BLaER1 (cell line): Measurements from ENCODE around the gene CORO6.
A peak's percentile ranks its signal among the peaks of the same experiment; 100 is the strongest.

ENCODE experiments used
- H3K27ac ChIP-seq: shearing (Covaris generic); formaldehyde crosslinking; 2 replicates; pipeline ENCODE4 v1.8.1; 2022
- H3K27me3 ChIP-seq: shearing (Covaris generic); formaldehyde crosslinking; 2 replicates; pipeline ENCODE4 v1.8.1; 2022
- H3K36me3 ChIP-seq: shearing (Covaris generic); formaldehyde crosslinking; 2 replicates; pipeline ENCODE4 v1.8.1; 2022
- H3K4me1 ChIP-seq: shearing (Covaris generic); formaldehyde crosslinking; 2 replicates; pipeline ENCODE4 v1.8.1; 2022
- H3K4me2 ChIP-seq: shearing (Covaris generic); formaldehyde crosslinking; 2 replicates; pipeline ENCODE4 v1.8.1; 2022
- H3K4me3 ChIP-seq: shearing (Covaris generic); formaldehyde crosslinking; 2 replicates; pipeline ENCODE4 v1.8.1; 2022
- H3K9ac ChIP-seq: shearing (Covaris generic); formaldehyde crosslinking; 2 replicates; pipeline ENCODE4 v1.8.1; 2022
- H3K9me3 ChIP-seq: shearing (Covaris generic); formaldehyde crosslinking; 2 replicates; pipeline ENCODE4 v1.8.1; 2022
- H4K20me1 ChIP-seq: shearing (Covaris generic); formaldehyde crosslinking; 2 replicates; pipeline ENCODE4 v1.8.1; 2022
- Cebpa-rat ChIP-seq: shearing (Covaris generic); IDR thresholded peaks from 2 replicates; pipeline ENCODE4 v1.8.1; 2022

The CORO6 gene

GRCh38 chr17:29593591-29594518 lies 28.9 kb downstream of the CORO6 start:
- peak overlapping the region; percentile 93 for H3K27ac ChIP-seq

GRCh38 chr17:29592850-29593551 lies 29.7 kb downstream of the CORO6 start, which contains the start of gene ANKRD13B:
Gene ANKRD13B, plus strand, starts transcription at chr17:29593132. Its CDS starts 490 bp downstream, at chr17:29593622.
- Histone ChIP-seq H3K36me3 (no peaks in the 10 kb centered on the region), H4K20me1 (peaks cover 56% of the 10 kb centered on the region), H3K9me3 (no peaks in the 10 kb centered on the region), H3K27me3 (no peaks in the 10 kb centered on the region), H3K27ac (peak within 1 kb of the TSS; percentile 93), H3K4me2 (peak within 1 kb of the TSS; percentile 97), H3K4me3 (peak within 1 kb of the TSS; percentile 97), H3K4me1 (peaks cover 71% of the 10 kb centered on the region), H3K9ac (peak within 1 kb of the TSS; percentile 95)
- TF ChIP-seq Cebpa-rat, result no peak

More at GRCh38 chr17:29593591-29594518, 28.9 kb downstream of the CORO6 start:
- no peaks in the 10 kb centered on the region for H3K9me3 ChIP-seq
- H3K36me3 ChIP-seq, result no peaks in the 10 kb centered on the region
- peak overlapping the region; percentile 95 for H3K9ac ChIP-seq
- H3K4me2 ChIP-seq, result peak overlapping the region; percentile 97
- H3K27me3 ChIP-seq, result no peaks in the 10 kb centered on the region
- peaks cover 55% of the 10 kb centered on the region for H4K20me1 ChIP-seq
- H3K4me1 ChIP-seq, result peaks cover 73% of the 10 kb centered on the region
- no peak for TF ChIP-seq Cebpa-rat
- H3K4me3 ChIP-seq, result peak overlapping the region; percentile 97

DNA sequence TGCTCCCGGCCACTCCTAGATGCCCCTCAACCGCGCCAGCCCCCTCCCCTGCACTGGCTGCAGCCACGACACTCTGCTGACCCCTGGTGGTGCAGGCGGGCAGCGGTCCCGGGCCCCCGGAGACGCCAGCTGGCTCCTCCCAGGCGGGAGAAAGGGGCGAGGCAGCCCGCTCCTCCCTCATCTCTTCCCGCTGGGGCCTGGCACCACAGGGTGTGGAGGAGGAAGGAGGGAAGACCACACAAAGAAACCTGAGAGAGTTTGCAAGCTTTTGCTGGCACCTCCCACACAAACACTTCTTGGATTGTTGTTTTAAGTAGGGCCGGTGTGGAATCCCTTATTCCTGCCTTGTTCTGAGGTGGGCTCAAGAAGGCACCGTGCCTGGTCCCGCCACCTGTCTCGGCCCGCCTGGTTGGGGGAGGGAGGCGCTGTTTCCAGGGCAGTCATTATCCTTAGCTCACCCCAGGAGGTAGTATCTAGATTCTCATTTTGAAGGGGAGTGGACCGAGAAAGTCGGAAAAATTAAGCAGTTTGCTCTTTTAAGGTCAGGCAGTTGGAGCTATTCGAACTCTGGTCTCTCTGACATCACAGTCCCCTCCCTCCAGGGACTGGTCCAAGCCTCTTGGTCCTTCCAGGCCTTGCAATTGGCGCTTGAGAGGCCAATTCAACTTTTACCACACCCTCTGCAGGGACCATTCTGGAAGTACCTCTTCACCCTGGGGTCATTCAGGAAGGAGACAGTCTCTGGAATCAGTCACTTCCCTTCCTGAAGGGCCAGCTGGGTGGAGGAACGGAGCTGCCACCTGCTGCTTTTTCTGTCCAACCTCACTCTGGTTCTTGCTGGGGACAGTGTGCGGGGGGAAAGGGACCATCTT lies 30.7 kb downstream of the CORO6 start:
- peak overlapping the region; percentile 95; the same call in 1 of the 2 replicates for H3K9ac ChIP-seq
- peak overlapping the region; percentile 97 for H3K4me2 ChIP-seq
- H3K27me3 ChIP-seq, result no peaks in the 10 kb centered on the region
- H3K9me3 ChIP-seq, result no peaks in the 10 kb centered on the region
- peak overlapping the region; percentile 93 for H3K27ac ChIP-seq
- no peak for TF ChIP-seq Cebpa-rat
- H3K36me3 ChIP-seq, result no peaks in the 10 kb centered on the region
- H3K4me3 ChIP-seq, result peak overlapping the region; percentile 97
- H3K4me1 ChIP-seq, result peaks cover 71% of the 10 kb centered on the region
- peaks cover 56% of the 10 kb centered on the region for H4K20me1 ChIP-seq

DNA sequence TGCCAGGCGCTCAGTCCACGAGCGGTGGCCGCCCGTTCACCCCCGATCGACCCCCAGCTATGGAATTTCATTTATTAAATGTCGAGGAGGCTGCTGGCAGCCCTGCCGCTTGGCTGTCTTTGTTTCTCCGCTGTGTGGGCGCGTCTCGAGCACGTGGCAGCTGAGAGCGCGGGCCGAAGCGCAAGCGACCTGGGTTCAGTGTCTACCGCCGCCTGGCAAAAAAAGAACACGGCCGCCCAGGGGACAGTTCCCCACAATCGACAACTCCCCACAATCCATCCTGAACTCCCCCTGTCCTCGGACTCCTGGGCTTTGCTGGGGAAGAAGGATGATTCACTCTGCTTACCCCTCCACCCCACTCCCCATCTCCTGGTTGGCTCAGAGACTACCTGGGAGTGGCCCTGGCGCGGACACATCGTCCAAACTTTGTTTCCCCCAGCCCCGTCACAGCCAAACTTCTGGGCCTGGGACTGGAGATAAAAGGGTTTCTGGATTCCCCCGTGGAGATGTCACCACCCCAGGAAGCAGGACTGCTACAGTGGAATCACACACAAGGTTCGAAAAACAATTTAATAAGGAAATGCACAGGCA lies 31.5 kb downstream of the CORO6 start:
- peak overlapping the region; percentile 95 for H3K9ac ChIP-seq
- peaks cover 71% of the 10 kb centered on the region for H3K4me1 ChIP-seq
- peak overlapping the region; percentile 97 for H3K4me3 ChIP-seq
- H3K9me3 ChIP-seq, result no peaks in the 10 kb centered on the region
- H4K20me1 ChIP-seq, result peaks cover 56% of the 10 kb centered on the region
- H3K4me2 ChIP-seq, result peak overlapping the region; percentile 97
- H3K27me3 ChIP-seq, result no peaks in the 10 kb centered on the region
- H3K36me3 ChIP-seq, result no peaks in the 10 kb centered on the region; the same call in 1 of the 2 replicates
- no peak for TF ChIP-seq Cebpa-rat
- peak overlapping the region; percentile 93 for H3K27ac ChIP-seq

DNA sequence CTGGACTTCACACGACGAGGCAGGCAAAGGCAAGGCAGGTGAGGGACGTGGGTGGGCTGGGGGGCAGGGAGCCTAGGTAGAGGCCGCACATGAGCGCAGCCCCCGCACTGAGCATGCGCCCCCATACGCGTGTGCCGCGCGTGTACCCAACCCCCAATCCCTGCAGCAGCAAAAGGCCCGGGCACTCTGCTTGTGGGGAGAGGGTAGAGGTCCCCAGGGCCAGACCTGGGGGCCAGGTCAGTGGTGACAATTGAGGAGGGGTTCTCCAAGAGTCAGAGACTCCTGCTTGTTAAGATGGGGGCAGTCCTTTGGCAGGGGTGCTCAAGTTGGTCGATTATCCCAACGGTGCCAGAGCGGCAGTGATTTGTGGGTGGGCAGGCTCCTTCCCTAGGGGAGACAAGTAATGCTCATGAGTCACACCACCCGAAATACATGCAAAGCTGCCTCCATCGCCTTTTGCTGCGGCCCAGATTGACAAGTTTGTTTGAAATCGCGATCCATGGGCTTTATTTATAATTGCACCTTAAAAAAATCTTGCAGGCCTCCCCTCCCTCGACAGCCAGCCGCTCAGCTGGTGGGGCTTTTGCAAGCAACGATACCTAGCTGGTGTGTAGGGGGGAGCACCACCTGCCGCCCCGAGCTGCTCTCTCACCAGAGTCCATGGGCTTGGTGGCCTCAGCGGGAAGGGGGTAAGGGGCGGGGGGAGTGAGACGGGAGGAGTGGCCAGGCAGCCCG lies 32.1 kb downstream of the CORO6 start:
- Histone ChIP-seq H3K4me3 (peak overlapping the region; percentile 97), H3K36me3 (no peaks in the 10 kb centered on the region; the same call in 1 of the 2 replicates), H3K9me3 (no peaks in the 10 kb centered on the region), H3K27me3 (no peaks in the 10 kb centered on the region), H4K20me1 (peaks cover 56% of the 10 kb centered on the region), H3K9ac (peak overlapping the region; percentile 95), H3K27ac (peak overlapping the region; percentile 93), H3K4me2 (peak overlapping the region; percentile 97), H3K4me1 (peaks cover 71% of the 10 kb centered on the region)
- TF ChIP-seq Cebpa-rat, result no peak

- Histone ChIP-seq H3K4me2 (peak within 1 kb of the TSS; percentile 99), H3K27me3 (no peaks in the 10 kb centered on the region), H3K4me1 (peaks cover 71% of the 10 kb centered on the region), H3K9ac (peak within 1 kb of the TSS; percentile 95), H3K9me3 (no peaks in the 10 kb centered on the region), H4K20me1 (peaks cover 56% of the 10 kb centered on the region), H3K36me3 (no peaks in the 10 kb centered on the region; the same call in 1 of the 2 replicates), H3K27ac (peak within 1 kb of the TSS; percentile 93), H3K4me3 (peak within 1 kb of the TSS; percentile 97)
- no peak for TF ChIP-seq Cebpa-rat
Observed at GRCh38 chr17:29589524-29590410, 32.9 kb downstream of the CORO6 start, which contains the start of gene GIT1. Gene GIT1, minus strand, starts transcription at chr17:29589648. Its CDS starts 270 bp downstream, at chr17:29589378.

DNA sequence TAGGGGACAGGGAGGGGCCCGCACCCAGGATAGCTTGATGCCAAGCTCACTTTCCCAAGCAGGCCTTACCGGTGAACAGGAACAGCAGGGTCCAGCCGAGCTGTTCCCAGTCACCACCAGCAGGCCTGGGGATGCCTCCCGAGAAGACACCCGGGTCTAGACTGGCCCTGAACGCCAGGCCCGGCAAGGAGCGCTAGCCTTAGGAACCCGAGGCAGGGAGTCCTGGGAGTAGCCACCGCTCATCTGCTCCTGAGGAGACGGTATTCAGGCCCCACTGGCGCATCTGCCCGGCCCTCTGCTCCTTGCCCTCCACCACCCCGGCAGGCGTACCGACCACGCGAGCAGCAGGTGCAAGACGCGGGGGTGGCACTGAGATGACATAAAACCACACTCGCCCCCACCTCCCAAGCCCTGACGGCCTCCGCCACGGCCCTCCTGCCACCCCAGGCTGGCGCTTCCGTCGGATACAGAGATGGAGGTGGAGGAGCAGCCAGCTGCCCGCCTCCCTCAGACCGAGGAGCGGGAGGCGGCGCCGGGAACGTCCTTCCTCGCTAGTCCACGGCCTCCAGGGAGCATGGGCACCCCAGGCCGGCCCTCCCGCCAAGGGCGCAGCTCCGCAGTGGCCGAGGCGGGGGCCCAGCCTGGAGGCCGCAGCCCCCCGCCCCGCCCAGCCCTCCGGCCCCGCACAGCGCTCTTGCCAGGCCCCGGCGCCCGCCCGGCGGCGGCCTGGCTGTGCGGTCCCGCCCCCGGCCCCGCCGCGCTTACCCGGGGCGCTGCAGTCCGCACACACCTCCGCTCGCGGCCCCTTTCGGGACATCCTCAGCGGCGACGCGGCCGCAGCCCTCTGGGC lies 33.9 kb downstream of the CORO6 start:
- Histone ChIP-seq H3K9me3 (no peaks in the 10 kb centered on the region), H3K36me3 (peaks cover 2% of the 10 kb centered on the region), H3K9ac (peak overlapping the region; percentile 95), H4K20me1 (peaks cover 56% of the 10 kb centered on the region), H3K27me3 (no peaks in the 10 kb centered on the region), H3K4me1 (peaks cover 74% of the 10 kb centered on the region), H3K4me2 (peak overlapping the region; percentile 99), H3K27ac (peak overlapping the region; percentile 93), H3K4me3 (peak overlapping the region; percentile 97)
- TF ChIP-seq Cebpa-rat, result no peak
